PFSK-1 (cell line): ENCODE measurements around the gene PLCH2.

ENCODE experiments used
- FOXP2 ChIP-seq: optimal IDR thresholded peaks from 2 replicates; pipeline ENCODE3; 2011; ENCODE audit warnings: borderline replicate concordance, control low read depth, inconsistent platforms; ENCODE audit not compliant: insufficient read depth; ENCODE audit errors: extremely low read length, extremely low read depth
- POLR2AphosphoS5 ChIP-seq: IDR thresholded peaks from 2 replicates; pipeline ENCODE4 v1.6.1; 2012; ENCODE audit warnings: low read depth, mild to moderate bottlenecking, control low read depth, low read length, moderate library complexity
- SIN3A ChIP-seq: IDR thresholded peaks from 2 replicates; pipeline ENCODE4 v1.6.1; 2012; ENCODE audit warnings: mild to moderate bottlenecking, low read length, moderate library complexity, borderline replicate concordance; ENCODE audit not compliant: insufficient read depth
- TAF1 ChIP-seq: IDR thresholded peaks from 2 replicates; pipeline ENCODE4 v1.6.1; 2012; ENCODE audit warnings: low read length, control low read depth, borderline replicate concordance; ENCODE audit not compliant: insufficient read depth
- TF ChIP-seq, protein P1 (sequence below), 2 experiments: IDR thresholded peaks; 2 replicates each; pipeline versions ENCODE4 v1.6.1 to v1.8.0; 2011 to 2012; ENCODE audit warnings: low read depth in 2 of 2, low read length in 2 of 2, control low read depth in 1 of 2, inconsistent platforms in 1 of 2, mild to moderate bottlenecking in 1 of 2, moderate library complexity in 1 of 2; ENCODE audit not compliant: insufficient read depth in 1 of 2

DNA sequence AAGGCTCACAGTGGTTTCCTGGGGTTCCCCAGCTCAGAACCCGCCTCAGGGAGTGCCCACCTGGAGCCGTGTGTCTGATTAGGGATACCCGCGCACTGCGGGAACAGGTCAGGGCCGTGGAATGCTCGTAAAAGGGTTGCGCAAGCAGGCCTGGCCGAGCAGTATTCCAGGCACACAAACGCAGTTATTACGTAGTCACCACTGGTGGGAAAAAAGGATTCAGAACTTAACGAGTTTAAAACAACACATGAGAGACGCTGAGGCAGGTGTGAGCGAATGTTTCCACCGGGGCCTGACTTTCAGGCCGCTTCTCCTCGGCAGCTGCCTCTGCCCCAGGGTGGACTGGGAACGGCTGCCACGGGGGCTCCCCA is 18.2 kb downstream of the PLCH2 start:
- TF ChIP-seq POLR2AphosphoS5 (no peak), SIN3A (no peak), TAF1 (no peak), FOXP2 (no peak)
- TF ChIP-seq, protein P1, sequence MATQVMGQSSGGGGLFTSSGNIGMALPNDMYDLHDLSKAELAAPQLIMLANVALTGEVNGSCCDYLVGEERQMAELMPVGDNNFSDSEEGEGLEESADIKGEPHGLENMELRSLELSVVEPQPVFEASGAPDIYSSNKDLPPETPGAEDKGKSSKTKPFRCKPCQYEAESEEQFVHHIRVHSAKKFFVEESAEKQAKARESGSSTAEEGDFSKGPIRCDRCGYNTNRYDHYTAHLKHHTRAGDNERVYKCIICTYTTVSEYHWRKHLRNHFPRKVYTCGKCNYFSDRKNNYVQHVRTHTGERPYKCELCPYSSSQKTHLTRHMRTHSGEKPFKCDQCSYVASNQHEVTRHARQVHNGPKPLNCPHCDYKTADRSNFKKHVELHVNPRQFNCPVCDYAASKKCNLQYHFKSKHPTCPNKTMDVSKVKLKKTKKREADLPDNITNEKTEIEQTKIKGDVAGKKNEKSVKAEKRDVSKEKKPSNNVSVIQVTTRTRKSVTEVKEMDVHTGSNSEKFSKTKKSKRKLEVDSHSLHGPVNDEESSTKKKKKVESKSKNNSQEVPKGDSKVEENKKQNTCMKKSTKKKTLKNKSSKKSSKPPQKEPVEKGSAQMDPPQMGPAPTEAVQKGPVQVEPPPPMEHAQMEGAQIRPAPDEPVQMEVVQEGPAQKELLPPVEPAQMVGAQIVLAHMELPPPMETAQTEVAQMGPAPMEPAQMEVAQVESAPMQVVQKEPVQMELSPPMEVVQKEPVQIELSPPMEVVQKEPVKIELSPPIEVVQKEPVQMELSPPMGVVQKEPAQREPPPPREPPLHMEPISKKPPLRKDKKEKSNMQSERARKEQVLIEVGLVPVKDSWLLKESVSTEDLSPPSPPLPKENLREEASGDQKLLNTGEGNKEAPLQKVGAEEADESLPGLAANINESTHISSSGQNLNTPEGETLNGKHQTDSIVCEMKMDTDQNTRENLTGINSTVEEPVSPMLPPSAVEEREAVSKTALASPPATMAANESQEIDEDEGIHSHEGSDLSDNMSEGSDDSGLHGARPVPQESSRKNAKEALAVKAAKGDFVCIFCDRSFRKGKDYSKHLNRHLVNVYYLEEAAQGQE (IDR thresholded peaks at IDR 0.05; ENCODE audit: insufficient read depth in 1 of 2, low read depth in 2 of 2, low read length in 2 of 2): no peak
